ENCODE data around the gene LILRB3. TPM values are rescaled to one million over a fixed set of nuclear protein-coding genes. Genes with fewer than 3 reads are reported as not detected.
"Not testable (repeated sequence)": the region's sequence is repeated elsewhere in the genome, so short reads cannot be mapped to it uniquely, and the experiment has no call there.

LILRB3 gene
- total and polyA plus RNA-seq, 9 donors: 0.31 to 5.5 (median 2.5) TPM

DNA sequence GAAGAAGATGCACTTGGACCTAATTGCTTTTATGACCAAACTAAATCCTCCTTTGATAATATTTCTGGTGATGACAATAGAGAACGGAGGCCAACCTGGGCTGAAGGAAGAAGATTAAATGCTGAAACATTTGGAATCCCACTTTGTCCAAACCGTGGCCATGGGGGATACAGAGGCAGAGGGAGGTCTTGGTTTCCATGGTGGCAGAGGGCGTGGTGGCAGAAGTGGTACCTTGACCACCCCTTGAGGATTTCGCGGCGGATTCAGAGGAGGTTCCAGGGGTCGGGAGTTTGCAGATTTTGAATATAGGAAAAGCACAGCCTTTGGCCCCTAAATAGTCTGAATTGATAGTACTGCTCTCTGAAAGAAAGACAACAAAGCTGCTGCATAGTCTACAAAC, 7.2 kb upstream of the LILRB3 start:
- Histone ChIP-seq H3K4me3 (no peak overlapping the region), H3K27ac (no peak overlapping the region), H3K36me3 (no peaks in the 10 kb centered on the region), H3K27me3 (no peaks in the 10 kb centered on the region), H3K9me3 (no peaks in the 10 kb centered on the region), H3K4me1 (ENCODE audit: insufficient read depth) (no peaks in the 10 kb centered on the region)
- no peak for TF ChIP-seq EP300 (IDR thresholded peaks at IDR 0.05)
- TF ChIP-seq, protein P1, sequence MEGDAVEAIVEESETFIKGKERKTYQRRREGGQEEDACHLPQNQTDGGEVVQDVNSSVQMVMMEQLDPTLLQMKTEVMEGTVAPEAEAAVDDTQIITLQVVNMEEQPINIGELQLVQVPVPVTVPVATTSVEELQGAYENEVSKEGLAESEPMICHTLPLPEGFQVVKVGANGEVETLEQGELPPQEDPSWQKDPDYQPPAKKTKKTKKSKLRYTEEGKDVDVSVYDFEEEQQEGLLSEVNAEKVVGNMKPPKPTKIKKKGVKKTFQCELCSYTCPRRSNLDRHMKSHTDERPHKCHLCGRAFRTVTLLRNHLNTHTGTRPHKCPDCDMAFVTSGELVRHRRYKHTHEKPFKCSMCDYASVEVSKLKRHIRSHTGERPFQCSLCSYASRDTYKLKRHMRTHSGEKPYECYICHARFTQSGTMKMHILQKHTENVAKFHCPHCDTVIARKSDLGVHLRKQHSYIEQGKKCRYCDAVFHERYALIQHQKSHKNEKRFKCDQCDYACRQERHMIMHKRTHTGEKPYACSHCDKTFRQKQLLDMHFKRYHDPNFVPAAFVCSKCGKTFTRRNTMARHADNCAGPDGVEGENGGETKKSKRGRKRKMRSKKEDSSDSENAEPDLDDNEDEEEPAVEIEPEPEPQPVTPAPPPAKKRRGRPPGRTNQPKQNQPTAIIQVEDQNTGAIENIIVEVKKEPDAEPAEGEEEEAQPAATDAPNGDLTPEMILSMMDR (IDR thresholded peaks at IDR 0.05): no peak
- TF ChIP-seq POLR2A (IDR thresholded peaks at IDR 0.05): no peak
- WGBS, 3 donors: 78 to 85% (median 82%) methylated on average over 7 of the region's 7 CpGs
- intact Hi-C loops (cut with DNase I): loop anchor here (2.0 to 10.0 kb wide), 4 partner anchors 55 to 63 kb away; partner anchors contain the start of gene TMC4 (in 2 of the 4)
- no peak for DNase-seq

DNA sequence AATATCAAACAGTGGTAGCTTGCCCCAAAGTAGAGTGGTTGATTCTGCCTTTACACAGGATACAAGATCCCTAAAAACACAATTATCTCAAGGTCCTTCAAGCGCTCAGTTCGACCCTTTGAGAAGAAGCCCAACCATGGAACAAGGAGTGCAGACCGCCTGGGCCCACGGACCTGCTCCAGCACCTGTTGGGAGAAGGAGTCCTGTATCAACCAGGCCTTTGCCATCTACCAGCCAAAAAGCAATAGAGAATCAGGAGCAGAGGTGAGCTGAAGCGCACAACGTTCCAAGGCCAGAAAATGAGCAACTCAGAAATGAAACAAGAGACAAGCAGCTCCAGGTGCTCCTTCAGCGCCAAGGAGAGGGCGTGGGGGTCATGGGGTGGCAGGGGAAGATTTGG, 6.3 kb upstream of the LILRB3 start:
- intact Hi-C loops (cut with DNase I): no loop called here
- 77 to 88% (median 86%) methylated on average over 8 of the region's 8 CpGs for WGBS, 3 donors
- no peak overlapping the region for H3K4me3 ChIP-seq
- H3K9me3 ChIP-seq: no peaks in the 10 kb centered on the region
- TF ChIP-seq POLR2A (IDR thresholded peaks at IDR 0.05): no peak
- TF ChIP-seq EP300 (IDR thresholded peaks at IDR 0.05): no peak
- TF ChIP-seq, protein P1 (IDR thresholded peaks at IDR 0.05): no peak
- H3K36me3 ChIP-seq: no peaks in the 10 kb centered on the region
- no peaks in the 10 kb centered on the region for H3K4me1 ChIP-seq (ENCODE audit: insufficient read depth)
- H3K27me3 ChIP-seq: no peaks in the 10 kb centered on the region
- DNase-seq: no peak
- no peak overlapping the region for H3K27ac ChIP-seq

DNA sequence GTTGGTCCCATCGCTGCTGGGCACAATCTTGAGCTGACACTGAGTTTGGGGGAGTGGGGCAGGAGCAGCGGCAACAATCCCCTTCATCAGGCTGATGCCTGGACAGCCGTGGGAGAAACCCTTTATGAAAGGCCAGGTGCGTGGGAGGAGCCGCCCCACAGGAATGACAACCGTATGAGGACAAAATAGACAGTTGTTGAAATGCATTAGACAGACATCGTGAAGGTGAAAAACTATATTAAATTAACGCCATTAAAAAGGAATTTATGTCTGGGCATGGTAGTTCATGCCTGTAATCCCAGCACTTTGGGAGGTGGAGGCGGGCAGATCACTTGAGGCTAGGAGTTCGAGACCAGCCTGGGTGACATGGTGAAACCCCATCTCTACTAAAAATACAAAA, 1.8 kb upstream of the LILRB3 start:
- H3K9me3 ChIP-seq; DNase-seq; H3K4me1 ChIP-seq (ENCODE audit: insufficient read depth); intact Hi-C loops (cut with DNase I); H3K27ac ChIP-seq; H3K27me3 ChIP-seq; H3K4me3 ChIP-seq; H3K36me3 ChIP-seq: not testable (repeated sequence)
- WGBS, 3 donors: 44 to 58% (median 46%) methylated on average over 10 of the region's 10 CpGs

DNA sequence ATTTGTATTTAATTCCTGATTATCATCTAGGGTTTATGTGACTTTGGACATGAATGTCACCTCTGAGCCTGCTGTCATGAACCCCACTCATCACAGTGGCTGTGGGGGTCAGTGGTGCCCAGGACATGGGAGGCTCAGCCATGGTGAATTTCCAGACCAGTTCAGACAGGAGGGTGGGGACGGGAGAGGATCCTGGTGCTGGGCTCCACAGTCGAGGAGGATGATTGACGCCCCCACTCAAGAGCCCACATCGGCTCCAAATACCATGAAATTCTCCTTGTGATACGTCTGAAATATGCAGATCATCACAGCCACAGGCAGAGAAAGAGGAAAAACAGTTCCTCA, 1.1 kb upstream of the LILRB3 start:
- not testable (repeated sequence) for H3K27me3 ChIP-seq; H3K4me3 ChIP-seq; H3K27ac ChIP-seq; DNase-seq; H3K9me3 ChIP-seq; H3K4me1 ChIP-seq (ENCODE audit: insufficient read depth); H3K36me3 ChIP-seq
- intact Hi-C loops (cut with DNase I): loop anchor here in 1 of 4 donors (2.0 kb wide), 1 partner anchor 15 kb away; no protein-coding TSS in a partner anchor
- 20 to 31% (median 25%) methylated on average over 5 of the region's 5 CpGs for WGBS, 3 donors

DNA sequence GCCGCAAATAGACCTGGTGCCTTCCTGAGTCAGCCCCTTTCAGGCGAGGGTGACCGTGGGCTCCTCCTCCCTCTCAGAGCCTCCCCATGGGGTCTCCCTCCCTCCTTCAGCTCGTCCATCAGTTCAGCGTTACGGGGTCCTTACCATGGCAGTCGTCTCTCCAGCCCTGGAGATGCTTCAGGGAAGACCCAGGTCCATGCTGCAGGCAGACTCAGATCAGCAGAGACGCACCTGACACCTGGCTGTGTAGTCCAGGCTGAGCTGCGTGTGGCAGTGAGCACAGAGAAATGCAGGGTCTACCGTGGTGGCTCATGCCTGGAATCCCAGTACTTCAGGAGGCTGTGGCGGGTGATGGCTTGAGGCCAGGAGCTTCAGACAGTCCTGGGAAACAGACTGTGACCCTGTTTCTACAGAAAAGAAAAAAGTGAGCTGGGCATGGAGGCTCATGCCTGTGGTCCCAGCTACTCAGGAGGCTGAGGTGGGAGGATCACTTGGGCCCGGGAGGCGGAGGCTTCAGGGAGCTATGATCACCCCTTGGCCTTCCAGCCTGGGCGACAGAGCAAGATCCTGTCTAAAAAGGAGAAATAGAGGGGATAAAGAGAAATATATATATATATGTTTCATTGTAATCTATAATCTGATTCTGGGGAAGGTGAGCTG, 600 bp upstream of the LILRB3 start:
- not testable (repeated sequence) for DNase-seq; H3K9me3 ChIP-seq; H3K36me3 ChIP-seq; H3K4me1 ChIP-seq (ENCODE audit: insufficient read depth); H3K27ac ChIP-seq; H3K27me3 ChIP-seq; H3K4me3 ChIP-seq
- intact Hi-C loops (cut with DNase I): loop anchor here in 1 of 4 donors (2.0 kb wide), 1 partner anchor 15 kb away; no protein-coding TSS in a partner anchor
- 30 to 33% (median 32%) methylated on average over 14 of the region's 14 CpGs for WGBS, 3 donors

DNA sequence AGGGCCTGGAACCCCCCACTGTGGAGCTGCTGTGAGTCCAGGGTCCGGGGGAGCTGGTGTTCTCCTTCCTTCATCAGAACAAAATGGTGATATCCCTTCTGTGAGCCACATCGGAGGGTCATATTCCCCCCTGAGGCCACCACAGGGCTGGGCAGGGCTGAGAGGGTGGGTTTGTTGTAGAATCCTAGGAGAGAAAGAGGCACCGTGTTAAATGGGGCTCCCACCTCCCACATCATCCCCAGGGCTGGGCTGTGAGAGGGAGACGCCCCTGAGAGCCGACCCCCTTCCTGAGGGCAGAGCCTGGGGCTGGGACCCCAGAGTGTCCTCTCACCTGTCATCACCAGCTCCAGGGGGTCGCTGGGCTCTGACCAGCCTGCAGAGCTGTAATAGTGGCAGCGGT, 860 bp downstream of the LILRB3 start:
- H3K9me3 ChIP-seq; H3K4me1 ChIP-seq (ENCODE audit: insufficient read depth); H3K4me3 ChIP-seq; H3K36me3 ChIP-seq; DNase-seq; H3K27me3 ChIP-seq; H3K27ac ChIP-seq: not testable (repeated sequence)
- 57 to 76% (median 76%) methylated on average over 7 of the region's 7 CpGs for WGBS, 3 donors
- intact Hi-C loops (cut with DNase I): loop anchor here in 2 of 4 donors (2.0 kb wide), 1 partner anchor 17 kb away; no protein-coding TSS in a partner anchor

DNA sequence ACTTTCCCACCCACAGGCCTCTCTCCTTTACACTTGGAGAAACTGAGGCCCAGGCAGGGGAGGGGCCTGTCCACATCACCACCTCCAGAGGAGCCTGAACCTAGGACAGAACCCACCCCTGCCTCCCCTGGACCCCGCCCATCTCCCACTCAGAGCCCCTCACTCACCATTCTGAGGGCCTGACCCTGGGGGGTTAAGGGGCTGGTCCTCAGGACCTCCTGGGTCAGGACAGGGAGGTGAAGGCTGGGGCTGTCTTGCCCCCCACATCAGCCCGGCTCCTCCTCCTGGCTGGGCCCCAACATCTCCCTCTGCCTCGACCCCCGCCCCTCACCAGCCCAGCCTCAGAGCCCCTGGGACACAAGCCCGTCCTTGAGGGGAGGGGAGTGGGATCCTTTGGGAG, 3.1 kb downstream of the LILRB3 start:
- not testable (repeated sequence) for H3K4me1 ChIP-seq (ENCODE audit: insufficient read depth); DNase-seq; H3K27me3 ChIP-seq; H3K36me3 ChIP-seq; H3K9me3 ChIP-seq; H3K4me3 ChIP-seq; H3K27ac ChIP-seq
- WGBS, 3 donors: 23 to 51% (median 41%) methylated on average over 3 to 5 of the region's 5 CpGs
- intact Hi-C loops (cut with DNase I): loop anchor here in 1 of 4 donors (2.0 kb wide), 1 partner anchor 19 kb away; no protein-coding TSS in a partner anchor

Data from ovary (tissue), 9 donors.